Psoas muscle (tissue), 8 donors: ENCODE measurements around the gene DYTN. TPM values are rescaled to one million over a fixed set of nuclear protein-coding genes. Genes with fewer than 3 reads are reported as not detected.

Experiments used
- ATAC-seq, 4 donors: fragments of 200-7000 bp; cut with Tn5 transposase; one replicate each; pipeline ENCODE4 v1.9.1; 2020; ENCODE audit warnings: moderate library complexity in 3 of 4, mild to moderate bottlenecking in 2 of 4
- DNase-seq, 2 donors: peaks; one replicate each; pipeline ENCODE4 v3.0.0-alpha.2; 2020
- H3K27ac ChIP-seq: fragments of 200-600 bp; one replicate; pipeline ENCODE4 v1.8.0; 2022
- H3K27me3 ChIP-seq, 3 donors: fragments of 200-600 bp in 1 of 3; one replicate each; pipeline versions ENCODE4 v1.6.1 to v1.8.0; 2013 to 2022; ENCODE audit warnings: low read length in 2 of 3, mild to moderate bottlenecking in 2 of 3, moderate library complexity in 1 of 3; ENCODE audit not compliant: insufficient read depth in 3 of 3
- H3K36me3 ChIP-seq, 2 donors: fragments of 200-600 bp in 1 of 2; one replicate each; pipeline versions ENCODE4 v1.6.1 to v1.8.0; 2013 to 2022; ENCODE audit warnings: low read depth in 1 of 2, mild to moderate bottlenecking in 1 of 2, moderate library complexity in 1 of 2; ENCODE audit not compliant: insufficient read depth in 1 of 2
- H3K4me1 ChIP-seq: fragments of 200-600 bp; one replicate; pipeline ENCODE4 v1.8.0; 2022
- H3K4me3 ChIP-seq: fragments of 200-600 bp; one replicate; pipeline ENCODE4 v1.8.0; 2022; ENCODE audit warnings: mild to moderate bottlenecking
- H3K9me3 ChIP-seq: fragments of 200-600 bp; one replicate; pipeline ENCODE4 v1.8.0; 2022
- WGBS, 3 donors: extraction: QIAGEN DNeasy Blood & Tissue Kit; methylation state at CpG; one replicate each; pipeline versions ENCODE4 v1.1.6 to v1.1.7; 2013; 5-methylcytosine and 5-hydroxymethylcytosine counted together
- intact Hi-C, 2 donors: fragments of 100-400 bp; cut with DNase I; formaldehyde crosslinking; loops; one replicate each; pipeline versions ENCODE4 v1.11.0 to v1.14.2; 2022
- long read RNA-seq, 2 donors: library from polyadenylated mRNA; unstranded; transcript quantifications; one replicate each; pipeline ENCODE4 v2.0.0, GENCODE V29; 2021
- polyA plus RNA-seq, 3 donors: library from polyadenylated mRNA; stranded (reverse); fragments of 200-250 nt; gene quantifications; one replicate each; pipeline ENCODE4 v1.2.3, GENCODE V29; 2013
- total RNA-seq, 4 donors: library from RNA; stranded (reverse); fragmentation: NEBNext Ultra II Directional in 2 of 4; extraction: Animal tissue kit (Norgen Biotek cat#: 25700) in 2 of 4; gene quantifications; one replicate each; pipeline versions ENCODE4 v1.2.1 to v1.2.4, GENCODE V29; 2021 to 2023
- TF ChIP-seq, protein P1 (sequence below): fragments of 200-600 bp; IDR thresholded peaks from one replicate; pipeline ENCODE4 v1.8.0; 2022; ENCODE audit warnings: antibody characterized with exemption
- donor health status: healthy with polysubstance abuse.
- donor health status: DM: no; HTN: no; CAD: no; lungs with moderate emphysema.
- donor health status: Bipolar disorder and iron deficiency.
- donor health status: healthy.
- donor health status: DM: yes; HTN: yes; CAD: no.
- donor health status: DM: no; HTN: no; CAD: no.
- donor health status: DM: no; HTN: no; CAD: no.
- donor health status: DM: yes; HTN: yes; CAD: no.

DYTN gene, protein sequence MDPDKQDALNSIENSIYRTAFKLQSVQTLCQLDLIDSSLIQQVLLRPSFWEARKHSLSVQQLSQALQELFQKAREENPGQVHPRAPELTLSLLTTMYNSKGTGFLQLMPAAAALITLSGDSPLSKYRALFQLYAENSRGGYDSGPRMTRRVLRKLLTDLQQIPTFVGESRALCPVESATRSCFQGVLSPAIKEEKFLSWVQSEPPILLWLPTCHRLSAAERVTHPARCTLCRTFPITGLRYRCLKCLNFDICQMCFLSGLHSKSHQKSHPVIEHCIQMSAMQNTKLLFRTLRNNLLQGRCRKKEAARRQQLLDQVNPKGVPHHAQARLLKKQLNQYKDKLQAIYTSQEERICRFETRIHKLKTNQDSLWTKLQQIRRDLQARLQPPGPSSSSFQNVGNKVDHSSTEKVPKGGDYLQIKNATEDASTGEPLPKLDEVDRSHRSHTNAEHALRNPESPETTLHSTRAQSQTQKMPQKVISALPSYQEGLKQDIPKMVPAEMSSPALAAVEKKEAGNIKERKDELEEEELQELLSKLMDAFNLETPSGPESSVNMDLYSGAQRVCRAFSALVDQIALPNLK
- total RNA-seq (not detected), polyA plus RNA-seq (not detected)
- long read RNA-seq, donor 1: 0 reads
- long read RNA-seq, donor 2: 0 reads

DNA sequence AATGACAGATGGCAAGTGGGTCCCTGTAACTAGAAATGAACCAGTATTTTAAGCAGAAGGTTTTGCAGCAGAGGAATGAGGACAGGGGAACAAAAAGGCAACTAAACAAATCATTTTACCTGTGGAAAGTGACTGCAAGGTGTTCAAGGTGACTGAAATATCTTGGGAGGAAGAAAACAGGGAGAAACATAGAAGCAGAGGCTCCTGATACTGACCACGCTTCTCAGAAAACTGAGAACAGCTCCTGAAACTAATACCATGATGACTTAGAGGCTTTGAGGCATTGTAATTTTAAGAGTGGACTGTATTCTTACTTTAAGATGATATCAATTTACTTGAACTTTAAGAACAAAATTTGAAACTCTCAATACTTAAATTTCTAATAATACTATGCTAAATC lies at the start of gene DYTN:
Gene DYTN, minus strand, starts transcription at position 101 of the 400 bp plus-strand sequence. CDS start 117 bp downstream, outside the sequence.
- H3K4me3 ChIP-seq: no peak within 1 kb of the TSS
- no peaks in the 10 kb centered on the region for H3K36me3 ChIP-seq
- intact Hi-C loops: no loop called here
- TF ChIP-seq, protein P1, sequence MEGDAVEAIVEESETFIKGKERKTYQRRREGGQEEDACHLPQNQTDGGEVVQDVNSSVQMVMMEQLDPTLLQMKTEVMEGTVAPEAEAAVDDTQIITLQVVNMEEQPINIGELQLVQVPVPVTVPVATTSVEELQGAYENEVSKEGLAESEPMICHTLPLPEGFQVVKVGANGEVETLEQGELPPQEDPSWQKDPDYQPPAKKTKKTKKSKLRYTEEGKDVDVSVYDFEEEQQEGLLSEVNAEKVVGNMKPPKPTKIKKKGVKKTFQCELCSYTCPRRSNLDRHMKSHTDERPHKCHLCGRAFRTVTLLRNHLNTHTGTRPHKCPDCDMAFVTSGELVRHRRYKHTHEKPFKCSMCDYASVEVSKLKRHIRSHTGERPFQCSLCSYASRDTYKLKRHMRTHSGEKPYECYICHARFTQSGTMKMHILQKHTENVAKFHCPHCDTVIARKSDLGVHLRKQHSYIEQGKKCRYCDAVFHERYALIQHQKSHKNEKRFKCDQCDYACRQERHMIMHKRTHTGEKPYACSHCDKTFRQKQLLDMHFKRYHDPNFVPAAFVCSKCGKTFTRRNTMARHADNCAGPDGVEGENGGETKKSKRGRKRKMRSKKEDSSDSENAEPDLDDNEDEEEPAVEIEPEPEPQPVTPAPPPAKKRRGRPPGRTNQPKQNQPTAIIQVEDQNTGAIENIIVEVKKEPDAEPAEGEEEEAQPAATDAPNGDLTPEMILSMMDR: no peak
- peaks cover 0 to 3% (median 0%) of the 10 kb centered on the region in 3 donors for H3K27me3 ChIP-seq
- H3K4me1 ChIP-seq: no peaks in the 10 kb centered on the region
- WGBS, 3 donors: 28 to 38% (median 33%) methylated on average over 1 of the region's 1 CpG
- ATAC-seq (no peak), DNase-seq (no peak)
- H3K9me3 ChIP-seq: no peaks in the 10 kb centered on the region
- no peak within 1 kb of the TSS for H3K27ac ChIP-seq

DNA sequence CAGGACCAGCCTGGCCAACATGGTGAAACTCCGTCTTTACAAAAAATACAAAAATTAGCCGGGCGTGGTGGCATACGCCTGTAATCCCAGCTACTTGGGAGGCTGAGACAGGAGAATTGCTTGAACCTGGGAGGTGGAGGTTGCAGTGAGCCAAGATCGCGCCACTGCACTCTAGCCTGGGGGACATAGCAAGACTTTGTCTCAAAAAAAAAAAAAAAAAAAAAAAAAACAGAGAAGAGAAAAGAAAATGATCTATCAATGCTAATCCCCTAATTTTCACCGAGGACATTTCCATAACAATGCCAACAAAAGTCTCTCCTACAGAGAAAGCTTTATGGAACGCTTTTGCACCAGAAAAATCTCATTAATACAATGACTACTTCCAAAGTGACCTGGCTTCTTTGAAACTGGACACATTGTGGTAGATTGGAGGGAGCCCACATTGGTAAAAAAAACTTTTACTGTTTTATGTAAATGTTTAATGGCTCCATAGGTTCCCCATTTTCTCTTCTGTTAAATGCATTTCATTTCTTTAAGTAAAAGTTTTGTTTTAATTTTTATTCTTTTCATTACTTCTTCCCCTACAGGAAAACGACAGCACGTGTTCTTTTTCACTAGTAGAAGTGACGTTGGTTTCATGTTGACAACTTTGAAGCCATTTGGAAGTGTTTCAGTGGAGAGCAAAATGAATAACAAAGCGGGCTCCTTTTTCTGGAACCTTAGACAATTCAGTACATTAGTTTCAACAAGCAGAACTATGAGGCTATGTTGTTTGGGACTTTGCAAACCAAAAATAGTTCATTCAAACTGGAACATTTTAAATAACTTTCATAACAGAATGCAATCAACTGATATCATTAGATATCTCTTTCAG lies 48.1 kb upstream of the DYTN start:
- TF ChIP-seq, protein P1: no peak
- WGBS, 3 donors: 36 to 40% (median 38%) methylated on average over 12 of the region's 12 CpGs
- Histone ChIP-seq H3K27me3 (peaks cover 0 to 12% (median 0%) of the 10 kb centered on the region in 3 donors), H3K9me3 (no peaks in the 10 kb centered on the region), H3K4me1 (peaks cover 18% of the 10 kb centered on the region), H3K4me3 (peak overlapping the region; percentile 89), H3K27ac (peak overlapping the region; percentile 93), H3K36me3 (peaks cover 2 to 33% of the 10 kb centered on the region in 2 donors)
- ATAC-seq: no peak
- intact Hi-C loops: no loop called here
- no peak for DNase-seq

DNA sequence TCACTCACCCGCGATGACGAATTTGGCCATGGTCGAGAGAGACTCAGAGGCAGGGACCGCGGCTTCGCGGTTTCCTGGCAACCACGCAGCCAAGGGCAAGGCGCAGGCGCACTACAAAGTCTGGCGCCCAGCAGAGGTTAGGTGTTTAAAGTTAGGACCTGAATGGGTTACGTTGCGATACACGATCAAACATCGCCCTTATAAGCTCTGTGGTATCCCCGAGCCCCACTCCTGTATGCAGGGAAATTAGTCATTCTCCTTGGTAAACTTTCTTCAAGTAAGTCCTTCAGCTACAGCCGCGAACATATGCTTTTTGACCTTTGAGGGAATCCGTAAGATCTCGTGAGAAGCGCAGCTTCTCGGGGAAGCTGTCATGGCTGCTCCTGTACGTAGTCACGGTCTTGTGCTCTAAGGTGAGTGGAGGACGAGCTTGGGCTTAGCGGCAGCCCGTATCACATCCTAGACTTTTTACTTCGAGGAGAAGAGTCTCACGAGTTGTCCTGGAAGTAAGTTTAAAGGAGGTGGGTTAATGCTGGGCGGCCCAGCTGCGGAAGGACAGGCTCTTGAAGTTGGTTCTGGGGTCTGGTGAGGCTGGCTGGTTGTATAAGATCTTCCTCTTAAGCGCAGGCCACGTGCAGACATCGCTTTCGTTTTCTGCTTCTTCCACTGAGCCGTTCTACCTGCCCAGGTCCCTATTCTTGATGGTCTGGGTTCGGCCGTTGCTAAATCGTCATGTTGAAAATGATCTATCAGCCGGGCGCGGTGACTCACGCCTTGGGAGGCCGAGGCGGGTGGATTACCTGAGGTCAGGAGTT lies 47.3 kb upstream of the DYTN start, which contains the start of the genes FASTKD2 and MDH1B:
Gene FASTKD2, plus strand, starts transcription at position 365 of the 815 bp plus-strand sequence. CDS start 1,088 bp downstream, outside the sequence.
Gene MDH1B, minus strand, starts transcription at position 87 of the 815 bp plus-strand sequence. Its CDS starts 57 bp downstream, at position 30.
- Histone ChIP-seq H3K9me3 (no peaks in the 10 kb centered on the region), H3K36me3 (peaks cover 2 to 26% of the 10 kb centered on the region in 2 donors), H3K27ac (peak within 1 kb of the TSS; percentile 93), H3K4me1 (peaks cover 18% of the 10 kb centered on the region), H3K27me3 (peaks cover 0 to 12% (median 0%) of the 10 kb centered on the region in 3 donors), H3K4me3 (peak within 1 kb of the TSS; percentile 89)
- peak; percentile 95 to 97 for DNase-seq
- 0% methylated on average over 46 of the region's 46 CpGs for WGBS, 3 donors
- peak; percentile 96 to 98 (median 97) for ATAC-seq
- TF ChIP-seq, protein P1: no peak
- intact Hi-C loops: no loop called here
